Esophagus squamous epithelium (tissue), 5 donors: Measurements from ENCODE around the gene SMIM7. TPM values are rescaled to one million over a fixed set of nuclear protein-coding genes. Genes with fewer than 3 reads are reported as not detected.
A peak's percentile ranks its signal among the peaks of the same experiment; 100 is the strongest.

Experiments
- DNase-seq: peaks from one replicate; lab custom pipeline; 2025; lab: John Stamatoyannopoulos, UW
- H3K27ac ChIP-seq, 4 donors: fragments of 200-600 bp; sonication (generic); one replicate each; pipeline ENCODE4 v1.5.1; 2016 to 2019; ENCODE audit warnings: mild to moderate bottlenecking in 1 of 4
- H3K27me3 ChIP-seq, 4 donors: fragments of 200-600 bp; sonication (generic); 1 replicate in 3 of 4; 2 replicates in 1 of 4; pipeline versions ENCODE4 v1.5.1 to v1.6.0; 2017 to 2021; ENCODE audit warnings: antibody characterized with exemption in 1 of 4
- H3K36me3 ChIP-seq, 3 donors: fragments of 200-600 bp; sonication (generic); one replicate each; pipeline ENCODE4 v1.5.1; 2016 to 2019
- H3K4me1 ChIP-seq, 3 donors: fragments of 200-600 bp; sonication (generic); one replicate each; pipeline ENCODE4 v1.5.1; 2017 to 2019
- H3K4me3 ChIP-seq, 4 donors: fragments of 200-600 bp; sonication (generic); 1 replicate in 3 of 4; 2 replicates in 1 of 4; pipeline ENCODE4 v1.5.1; 2016 to 2019; ENCODE audit warnings: mild to moderate bottlenecking in 2 of 4, moderate library complexity in 1 of 4
- H3K9me3 ChIP-seq, 3 donors: fragments of 200-600 bp; sonication (generic); one replicate each; pipeline ENCODE4 v1.5.1; 2016 to 2019
- CTCF ChIP-seq, 6 experiments: fragments of 450-650 bp in 4 of 6; fragments of 200-600 bp in 2 of 6; sonication (generic) in 2 of 6; IDR thresholded peaks; one replicate each; pipeline ENCODE4 v1.5.1; 2016 to 2019; ENCODE audit warnings: antibody characterized with exemption in 6 of 6, mild to moderate bottlenecking in 4 of 6, moderate library complexity in 4 of 6
- POLR2A ChIP-seq, 4 donors: fragments of 450-650 bp; IDR thresholded peaks; one replicate each; pipeline ENCODE4 v1.6.1; 2017; ENCODE audit warnings: antibody characterized with exemption in 4 of 4, mild to moderate bottlenecking in 4 of 4, moderate library complexity in 3 of 4
- WGBS, 2 donors: methylation state at CpG; one replicate each; pipeline ENCODE4 v1.1.5; 2018; 5-methylcytosine and 5-hydroxymethylcytosine counted together
- intact Hi-C: fragments of 100-400 bp; cut with DNase I; formaldehyde crosslinking; loops from one replicate; pipeline ENCODE4 v1.15.0; 2022
- total RNA-seq, 4 donors: library from RNA; depleted of rRNA; stranded (reverse); fragments of >200 nt; gene quantifications; one replicate each; pipeline ENCODE4 v1.1.0, GENCODE V29; 2016
- donor health status: DM: yes; HTN: yes; CAD: no.

Gene SMIM7
- total RNA-seq, 4 donors from 2014 or later, result 54.0 to 89.5 (median 66.3) TPM

DNA sequence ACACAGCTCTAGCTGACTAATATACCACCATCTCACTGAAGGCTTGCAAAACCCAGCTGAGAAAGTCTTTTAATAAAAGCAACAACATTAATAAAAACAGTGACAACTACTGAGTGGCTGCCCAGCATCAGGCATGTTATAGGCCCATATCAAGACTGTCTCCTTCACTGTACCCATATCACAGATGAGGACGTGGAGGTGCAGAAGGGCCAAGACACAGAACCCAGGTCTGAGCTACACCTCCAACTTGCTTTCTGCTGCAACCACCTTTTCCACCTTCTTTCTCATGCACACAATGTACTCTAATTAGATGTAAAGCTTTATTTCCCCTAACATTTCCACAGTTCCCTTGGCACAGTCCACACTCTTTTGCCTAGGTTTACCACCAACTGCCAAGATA, 21.3 kb downstream of the SMIM7 start:
- H3K36me3 ChIP-seq, result peaks cover 14 to 100% (median 25%) of the 10 kb centered on the region in 3 donors
- intact Hi-C loops, result no loop called here

GRCh38 chr19:16637535-16637934, 22.4 kb downstream of the SMIM7 start:
- H3K27me3 ChIP-seq, result no peaks in the 10 kb centered on the region
- no peak for TF ChIP-seq CTCF (IDR thresholded peaks at IDR 0.05)
- no peak for TF ChIP-seq POLR2A (IDR thresholded peaks at IDR 0.05)
- no peak overlapping the region for H3K4me3 ChIP-seq
- peaks cover 12 to 100% (median 19%) of the 10 kb centered on the region in 3 donors for H3K36me3 ChIP-seq
- no peaks in the 10 kb centered on the region for H3K4me1 ChIP-seq
- intact Hi-C loops, result no loop called here
- DNase-seq, result no peak
- H3K9me3 ChIP-seq, result no peaks in the 10 kb centered on the region
- no peak overlapping the region for H3K27ac ChIP-seq

More for the DNA sequence above, 21.3 kb downstream of the SMIM7 start:
- WGBS, 2 donors, result 90 to 100% methylated on average over 1 of the region's 1 CpG
- Histone ChIP-seq H3K4me3 (no peak overlapping the region), H3K4me1 (no peaks in the 10 kb centered on the region), H3K27ac (no peak overlapping the region), H3K27me3 (no peaks in the 10 kb centered on the region), H3K9me3 (no peaks in the 10 kb centered on the region)
- no peak for TF ChIP-seq POLR2A (IDR thresholded peaks at IDR 0.05)
- TF ChIP-seq CTCF (IDR thresholded peaks at IDR 0.05), result no peak
- no peak for DNase-seq

GRCh38 chr19:16631465-16631864, 28.5 kb downstream of the SMIM7 start:
- Histone ChIP-seq H3K9me3 (no peaks in the 10 kb centered on the region), H3K4me1 (peaks cover 12 to 22% (median 17%) of the 10 kb centered on the region in 3 donors), H3K27ac (no peak overlapping the region), H3K4me3 (no peak overlapping the region), H3K27me3 (no peaks in the 10 kb centered on the region), H3K36me3 (peaks cover 0 to 63% (median 3%) of the 10 kb centered on the region in 3 donors)
- no peak for DNase-seq
- intact Hi-C loops, result no loop called here
- no peak for TF ChIP-seq CTCF (IDR thresholded peaks at IDR 0.05)
- no peak for TF ChIP-seq POLR2A (IDR thresholded peaks at IDR 0.05)
- 75 to 85% methylated on average over 6 of the region's 6 CpGs for whole genome bisulfite sequencing, 2 donors

- Histone ChIP-seq H3K27me3 (no peaks in the 10 kb centered on the region), H3K9me3 (no peaks in the 10 kb centered on the region), H3K27ac (peak overlapping the region; percentile 92 to 98 (median 94)), H3K36me3 (peaks cover 0 to 56% (median 0%) of the 10 kb centered on the region in 3 donors), H3K4me1 (peaks cover 19 to 44% (median 19%) of the 10 kb centered on the region in 3 donors), H3K4me3 (peak overlapping the region; percentile 97 to 100 (median 98))
- WGBS, 2 donors, result 8% methylated on average over 9 to 15 of the region's 23 CpGs
- TF ChIP-seq CTCF (IDR thresholded peaks at IDR 0.05) (no peak), POLR2A (IDR thresholded peaks at IDR 0.05) (no peak)
- DNase-seq, result no peak
- intact Hi-C loops, result loop anchor here (10.0 kb wide), 1 partner anchor 54 kb away; the partner anchor contains the start of gene SLC35E1
Observed at GRCh38 chr19:16628984-16629691, 30.8 kb downstream of the SMIM7 start.
